Fibroblast of lung (primary cell): ENCODE measurements around the gene TP73.

Experiments
- EZH2 ChIP-seq: IDR thresholded peaks from 2 replicates; pipeline ENCODE4 v1.5.1; 2012; ENCODE audit warnings: low read length, control low read depth, mild to moderate bottlenecking; ENCODE audit errors: missing control alignments
- TF ChIP-seq, protein P1 (sequence below), 2 donors: IDR thresholded peaks in 1 of 2; conservative IDR thresholded peaks in 1 of 2; 1 replicate in 1 of 2; 2 replicates in 1 of 2; pipeline ENCODE4 v1.5.1; 2011 to 2012; ENCODE audit warnings: low read length in 2 of 2, control low read depth in 1 of 2, inconsistent platforms in 1 of 2, low read depth in 1 of 2, mild to moderate bottlenecking in 1 of 2

DNA sequence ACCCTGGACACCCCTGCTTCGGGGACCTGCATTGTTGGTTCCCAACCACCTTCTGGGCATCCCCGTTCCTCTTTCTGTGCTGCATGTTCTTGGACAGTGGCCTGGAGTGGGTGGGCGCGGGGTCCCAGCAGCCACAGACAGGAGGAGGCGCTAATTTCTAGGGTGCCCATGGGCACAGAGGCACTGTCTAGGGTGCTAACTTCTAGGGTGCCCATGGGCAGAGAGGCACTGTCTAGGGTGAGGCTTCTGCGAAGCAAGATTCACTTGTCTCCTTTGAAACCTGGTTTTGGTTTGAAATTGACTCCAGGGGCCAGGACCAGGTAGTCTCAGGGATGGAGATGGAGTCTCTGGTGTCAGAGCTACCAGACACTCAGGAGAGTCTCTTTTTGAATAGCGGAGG is 40.2 kb upstream of the TP73 start:
- TF ChIP-seq, protein P1, sequence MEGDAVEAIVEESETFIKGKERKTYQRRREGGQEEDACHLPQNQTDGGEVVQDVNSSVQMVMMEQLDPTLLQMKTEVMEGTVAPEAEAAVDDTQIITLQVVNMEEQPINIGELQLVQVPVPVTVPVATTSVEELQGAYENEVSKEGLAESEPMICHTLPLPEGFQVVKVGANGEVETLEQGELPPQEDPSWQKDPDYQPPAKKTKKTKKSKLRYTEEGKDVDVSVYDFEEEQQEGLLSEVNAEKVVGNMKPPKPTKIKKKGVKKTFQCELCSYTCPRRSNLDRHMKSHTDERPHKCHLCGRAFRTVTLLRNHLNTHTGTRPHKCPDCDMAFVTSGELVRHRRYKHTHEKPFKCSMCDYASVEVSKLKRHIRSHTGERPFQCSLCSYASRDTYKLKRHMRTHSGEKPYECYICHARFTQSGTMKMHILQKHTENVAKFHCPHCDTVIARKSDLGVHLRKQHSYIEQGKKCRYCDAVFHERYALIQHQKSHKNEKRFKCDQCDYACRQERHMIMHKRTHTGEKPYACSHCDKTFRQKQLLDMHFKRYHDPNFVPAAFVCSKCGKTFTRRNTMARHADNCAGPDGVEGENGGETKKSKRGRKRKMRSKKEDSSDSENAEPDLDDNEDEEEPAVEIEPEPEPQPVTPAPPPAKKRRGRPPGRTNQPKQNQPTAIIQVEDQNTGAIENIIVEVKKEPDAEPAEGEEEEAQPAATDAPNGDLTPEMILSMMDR (conservative IDR thresholded peaks at IDR 0.05 in 1 of 2, IDR thresholded peaks at IDR 0.05 in 1 of 2; ENCODE audit: low read depth in 1 of 2, low read length in 2 of 2) = no peak
- TF ChIP-seq EZH2 = no peak
